ENCODE results near the gene HOXB8. TPM values are rescaled to one million over a fixed set of nuclear protein-coding genes. Genes with fewer than 3 reads are reported as not detected.

The HOXB8 gene
- total RNA-seq, 4 donors from 2014 or later: 0.75 TPM; not detected in 3

DNA sequence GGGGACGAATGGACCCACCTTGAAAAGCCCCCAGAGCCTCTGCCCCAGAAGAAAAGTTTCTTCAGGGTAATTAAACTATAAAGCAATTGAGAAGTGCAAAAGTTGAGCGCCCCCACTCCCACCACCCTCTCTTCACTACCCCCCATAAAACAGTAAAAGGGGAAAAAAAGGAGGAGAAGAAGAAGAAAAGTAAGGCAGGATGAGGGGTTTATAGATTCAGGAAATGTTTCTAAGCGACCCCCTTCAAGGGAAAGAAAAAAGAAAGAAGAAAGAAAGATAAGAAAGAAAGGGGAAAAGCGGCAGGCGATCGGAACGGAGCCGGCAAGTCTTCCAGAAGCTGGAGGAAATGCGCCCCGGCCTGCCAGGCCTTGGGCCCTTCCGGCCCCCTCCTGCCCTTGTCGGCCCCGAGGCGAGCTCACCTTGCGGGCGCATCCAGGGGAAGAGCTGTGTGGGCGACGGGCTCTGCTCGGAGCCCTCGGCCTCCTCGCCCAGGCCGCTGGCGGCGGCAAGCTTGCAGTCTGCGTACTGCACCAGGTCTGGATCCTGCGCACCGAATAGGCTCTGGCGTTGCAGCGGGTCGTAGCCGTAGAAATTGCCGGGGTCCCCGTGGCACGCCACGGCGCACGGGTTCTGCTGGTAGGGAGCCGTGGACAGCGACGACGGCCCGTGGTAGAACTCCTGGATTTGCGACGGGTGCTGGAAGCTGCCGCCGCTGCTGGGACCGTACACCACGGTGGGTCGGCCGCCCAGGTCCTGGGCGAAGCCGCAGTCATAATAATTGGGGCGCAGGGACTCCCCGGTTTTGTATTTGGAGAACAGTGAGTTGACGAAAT lies 1.0 kb downstream of the HOXB8 start:
- TF ChIP-seq, protein P1, sequence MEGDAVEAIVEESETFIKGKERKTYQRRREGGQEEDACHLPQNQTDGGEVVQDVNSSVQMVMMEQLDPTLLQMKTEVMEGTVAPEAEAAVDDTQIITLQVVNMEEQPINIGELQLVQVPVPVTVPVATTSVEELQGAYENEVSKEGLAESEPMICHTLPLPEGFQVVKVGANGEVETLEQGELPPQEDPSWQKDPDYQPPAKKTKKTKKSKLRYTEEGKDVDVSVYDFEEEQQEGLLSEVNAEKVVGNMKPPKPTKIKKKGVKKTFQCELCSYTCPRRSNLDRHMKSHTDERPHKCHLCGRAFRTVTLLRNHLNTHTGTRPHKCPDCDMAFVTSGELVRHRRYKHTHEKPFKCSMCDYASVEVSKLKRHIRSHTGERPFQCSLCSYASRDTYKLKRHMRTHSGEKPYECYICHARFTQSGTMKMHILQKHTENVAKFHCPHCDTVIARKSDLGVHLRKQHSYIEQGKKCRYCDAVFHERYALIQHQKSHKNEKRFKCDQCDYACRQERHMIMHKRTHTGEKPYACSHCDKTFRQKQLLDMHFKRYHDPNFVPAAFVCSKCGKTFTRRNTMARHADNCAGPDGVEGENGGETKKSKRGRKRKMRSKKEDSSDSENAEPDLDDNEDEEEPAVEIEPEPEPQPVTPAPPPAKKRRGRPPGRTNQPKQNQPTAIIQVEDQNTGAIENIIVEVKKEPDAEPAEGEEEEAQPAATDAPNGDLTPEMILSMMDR (IDR thresholded peaks at IDR 0.05; ENCODE audit: low read depth): no peak

DNA sequence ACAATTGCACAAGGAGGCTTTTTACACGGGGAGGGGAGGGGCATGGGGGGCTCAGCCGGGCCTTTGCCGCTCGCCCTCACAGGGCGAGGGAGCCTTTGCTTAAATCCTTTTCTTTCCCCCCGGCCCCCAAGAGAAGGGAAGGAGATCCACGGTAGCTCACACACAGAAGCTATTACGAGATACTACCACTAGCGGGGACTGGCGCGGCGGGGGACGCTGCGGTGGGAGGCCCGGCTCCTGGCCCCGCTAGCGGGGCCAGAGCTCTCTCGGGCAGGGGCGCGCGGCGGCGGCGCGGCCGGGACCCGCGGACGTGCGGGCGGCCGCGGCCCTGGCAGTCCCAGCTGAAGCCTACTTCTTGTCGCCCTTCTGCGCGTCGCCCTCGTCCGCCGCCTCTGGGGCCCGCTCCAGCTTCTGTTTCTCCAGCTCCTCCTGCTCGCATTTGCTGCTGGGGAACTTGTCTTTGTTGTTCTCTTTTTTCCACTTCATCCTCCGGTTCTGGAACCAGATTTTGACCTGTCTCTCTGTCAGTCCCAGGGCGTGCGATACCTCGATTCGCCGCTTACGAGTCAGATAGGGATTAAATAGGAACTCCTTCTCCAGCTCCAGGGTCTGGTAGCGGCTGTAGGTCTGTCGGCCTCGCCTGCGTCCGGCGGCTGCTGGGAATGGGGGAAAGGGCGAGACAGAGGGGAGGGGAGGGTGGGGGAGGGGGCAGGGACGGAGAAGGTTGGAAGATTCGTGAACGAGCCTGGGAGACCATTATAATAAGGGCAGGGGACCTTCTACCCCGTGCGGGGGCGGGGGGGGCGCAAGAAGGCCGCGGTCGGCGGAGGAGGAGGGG lies 2.0 kb downstream of the HOXB8 start:
- TF ChIP-seq, protein P1 (IDR thresholded peaks at IDR 0.05; ENCODE audit: low read depth): no peak

DNA sequence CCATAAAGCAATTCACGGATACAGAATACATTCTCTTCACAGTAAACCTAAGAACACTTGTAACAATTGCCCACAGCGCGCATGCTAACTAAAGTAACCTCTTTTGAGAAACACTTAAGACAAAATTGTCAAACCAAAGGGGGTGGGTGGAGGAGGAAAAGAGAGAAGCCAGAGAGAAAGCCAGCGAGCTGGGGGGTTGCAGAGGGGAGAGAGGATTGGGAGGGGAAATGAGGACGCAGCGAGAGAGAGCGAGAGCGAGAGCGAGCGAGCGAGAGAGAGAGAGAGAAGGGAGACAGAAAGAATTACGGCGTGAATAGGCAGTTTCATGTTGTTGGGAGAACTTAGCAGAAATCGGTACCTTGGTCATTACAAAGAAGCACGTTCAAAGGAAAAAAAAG lies 2.6 kb downstream of the HOXB8 start:
- TF ChIP-seq, protein P1 (IDR thresholded peaks at IDR 0.05; ENCODE audit: low read depth): no peak

DNA sequence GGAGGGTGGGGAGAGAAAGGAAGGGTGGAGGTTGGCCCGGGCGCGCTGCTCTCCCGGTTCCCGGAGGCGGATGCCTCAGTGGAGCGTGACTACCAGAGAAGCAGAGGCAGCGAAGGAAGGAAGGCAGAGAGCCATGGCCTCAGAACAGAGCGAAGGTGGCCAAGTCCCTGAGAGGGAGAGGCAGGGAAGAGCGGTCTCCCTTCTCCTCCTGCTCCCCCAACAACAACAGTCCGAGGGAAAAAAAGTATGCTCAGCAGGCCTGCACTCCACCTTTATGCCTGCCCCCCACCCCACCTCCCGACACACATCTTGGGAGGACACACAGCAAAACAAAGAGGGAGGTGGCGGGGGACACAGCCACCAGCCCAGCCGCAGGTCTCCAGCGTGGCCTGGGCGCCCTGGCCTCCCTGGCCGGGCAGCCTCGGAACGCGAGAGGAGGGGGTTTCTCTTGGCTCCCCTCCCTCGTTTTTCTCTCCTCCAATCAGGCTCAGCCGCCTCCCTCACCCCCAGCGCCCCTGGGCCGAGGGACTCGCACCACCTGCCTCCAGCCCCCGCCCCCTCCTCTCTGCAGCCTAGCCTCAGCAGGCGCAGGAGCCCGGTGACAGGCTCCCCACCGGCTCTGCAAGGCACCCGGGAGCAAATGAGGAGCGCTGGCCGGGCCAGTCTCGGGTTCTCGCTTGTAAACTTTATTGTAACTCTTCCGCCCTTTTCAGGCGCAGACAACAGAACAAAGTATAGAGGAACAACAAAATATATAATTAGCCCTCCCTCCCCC lies 3.2 kb downstream of the HOXB8 start:
- TF ChIP-seq, protein P1 (IDR thresholded peaks at IDR 0.05; ENCODE audit: low read depth): no peak

DNA sequence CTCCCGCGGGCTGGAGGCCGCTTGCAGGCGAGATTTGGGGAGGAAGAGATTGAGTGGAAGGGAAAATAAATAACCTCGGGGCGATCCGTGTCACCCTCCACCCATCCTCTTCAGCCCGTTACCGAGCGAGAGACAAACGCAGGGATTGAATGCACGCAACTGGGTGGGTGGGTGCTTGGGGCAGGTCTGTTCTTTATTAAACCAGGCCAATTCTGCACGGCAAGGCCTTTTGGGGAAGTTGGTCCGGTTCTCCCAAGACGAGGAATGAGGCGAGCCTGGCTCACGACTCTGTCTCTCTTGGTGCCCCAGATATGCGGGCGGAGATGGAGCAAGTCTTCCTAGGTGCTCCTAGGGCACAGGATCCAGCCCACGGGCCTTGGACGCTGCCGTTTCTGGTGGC lies 3.9 kb downstream of the HOXB8 start:
- TF ChIP-seq, protein P1 (IDR thresholded peaks at IDR 0.05; ENCODE audit: low read depth): no peak

DNA sequence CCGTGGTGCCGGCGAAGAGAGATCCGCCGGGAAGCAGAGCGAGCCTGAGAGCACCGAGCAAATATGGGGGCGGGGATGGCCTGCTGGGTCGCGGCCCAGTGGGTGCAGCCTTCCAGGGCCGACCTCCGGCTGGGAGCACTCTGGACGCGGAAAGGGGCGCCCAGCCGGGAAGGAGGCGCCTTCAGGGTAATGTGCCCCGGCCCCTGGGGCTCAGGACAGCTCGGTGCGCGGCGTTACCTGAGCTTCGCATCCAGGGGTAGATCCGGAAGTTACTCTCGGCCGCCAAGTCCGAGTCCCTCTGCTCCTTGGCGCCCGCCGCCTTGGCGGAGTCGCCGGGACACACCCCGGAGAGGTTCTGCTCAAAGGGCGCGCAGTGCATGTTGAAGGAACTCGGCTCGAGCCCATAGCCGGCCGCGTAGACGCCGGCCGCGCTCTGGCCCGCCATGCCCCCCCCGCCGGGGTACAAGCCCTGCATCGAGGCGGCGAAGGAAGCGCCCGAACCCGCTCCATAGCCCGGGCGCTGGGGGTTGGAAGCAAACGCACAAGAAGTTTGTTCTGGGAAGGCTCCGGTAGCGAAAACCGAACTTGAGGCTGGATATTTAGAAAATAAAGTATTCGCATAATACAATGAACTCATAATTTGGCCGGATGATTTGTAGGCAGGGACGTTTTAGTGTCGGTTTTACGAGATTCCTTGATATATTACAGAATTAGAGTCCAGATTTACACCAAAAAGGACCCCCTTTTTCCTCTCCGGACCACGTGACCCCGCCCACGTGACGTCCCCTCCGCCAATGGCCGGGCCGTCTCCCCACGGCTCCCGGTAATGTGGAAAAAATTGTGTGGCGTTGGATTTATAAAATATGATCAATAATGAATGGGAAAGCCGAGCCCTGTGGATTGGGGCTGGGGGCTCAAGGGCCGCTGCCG lies 4.5 kb downstream of the HOXB8 start, which contains the start of gene HOXB7:
TSS of gene HOXB7 (minus strand) at position 736 of the 930 bp plus-strand sequence. CDS start at position 637, 99 bp downstream.
- TF ChIP-seq, protein P1 (IDR thresholded peaks at IDR 0.05; ENCODE audit: low read depth): no peak
